Vein endothelial cell (primary cell): ENCODE measurements around the gene KRTAP9-1. TPM values are rescaled to one million over a fixed set of nuclear protein-coding genes. Genes with fewer than 3 reads are reported as not detected.

Source experiments
- small RNA-seq: library from RNA; depleted of rRNA; stranded (forward); fragments of <200 nt; gene quantifications from one replicate; pipeline ENCODE3, GENCODE V24; 2012
- total RNA-seq: library from RNA; depleted of rRNA; stranded (reverse); fragments of >200 nt; gene quantifications from 2 replicates; pipeline ENCODE4 v1.2.3, GENCODE V29; 2012

The KRTAP9-1 gene
- not detected in 2 replicates for total RNA-seq

GRCh38 chr17:41189837-41190318 lies at the start of gene KRTAP9-1:
TSS of gene KRTAP9-1 (plus strand) at chr17:41189887. CDS start at chr17:41189887, 0 bp downstream.

GRCh38 chr17:41140360-41141131 lies 49.1 kb upstream of the KRTAP9-1 start, which contains the start of gene KRTAP4-6:
TSS of gene KRTAP4-6 (minus strand) at chr17:41140544. CDS start at chr17:41140487, 57 bp downstream.

DNA sequence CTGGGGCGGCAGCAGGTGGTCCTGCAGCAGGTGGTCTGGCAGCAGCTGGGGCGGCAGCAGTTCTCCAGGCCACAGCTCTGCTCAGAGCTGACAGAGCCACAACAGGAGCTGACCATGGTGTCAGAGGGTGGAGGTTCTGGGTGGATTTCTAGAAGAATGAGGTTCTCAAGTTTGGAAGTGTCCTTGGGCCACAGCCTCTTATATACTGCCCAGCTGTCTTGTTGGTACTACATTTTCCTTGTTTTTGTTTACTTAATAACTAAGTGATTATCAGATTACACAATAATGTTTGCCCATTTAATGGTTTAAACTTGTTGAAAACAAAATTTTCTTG lies 40.1 kb upstream of the KRTAP9-1 start, which contains the start of gene KRTAP4-5:
KRTAP4-5 (minus strand) TSS at position 174 of the 334 bp plus-strand sequence; CDS start at position 116, 58 bp downstream.

DNA sequence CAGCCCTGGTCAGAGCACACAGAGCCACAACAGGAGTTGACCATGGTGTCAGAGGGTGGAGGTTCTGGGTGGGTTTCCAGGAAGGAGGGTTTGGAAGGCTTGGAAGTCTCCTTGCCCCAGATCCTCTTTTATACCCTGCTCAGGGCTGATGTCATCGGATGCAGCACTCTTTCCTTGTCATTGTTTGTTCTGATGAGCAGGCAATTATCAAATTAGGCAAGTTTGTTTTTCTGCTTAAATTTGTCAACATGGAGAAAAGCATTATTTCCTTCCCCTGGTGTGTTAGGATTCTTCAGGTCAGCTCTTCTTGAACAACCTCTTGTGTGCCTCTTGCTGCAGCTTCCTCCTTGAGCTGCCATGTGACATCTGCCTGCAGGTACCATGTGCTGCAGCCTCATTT lies 29.0 kb upstream of the KRTAP9-1 start, which contains the start of gene KRTAP4-4:
KRTAP4-4 (minus strand) TSS at position 101 of the 400 bp plus-strand sequence; CDS start at position 44, 57 bp downstream.

DNA sequence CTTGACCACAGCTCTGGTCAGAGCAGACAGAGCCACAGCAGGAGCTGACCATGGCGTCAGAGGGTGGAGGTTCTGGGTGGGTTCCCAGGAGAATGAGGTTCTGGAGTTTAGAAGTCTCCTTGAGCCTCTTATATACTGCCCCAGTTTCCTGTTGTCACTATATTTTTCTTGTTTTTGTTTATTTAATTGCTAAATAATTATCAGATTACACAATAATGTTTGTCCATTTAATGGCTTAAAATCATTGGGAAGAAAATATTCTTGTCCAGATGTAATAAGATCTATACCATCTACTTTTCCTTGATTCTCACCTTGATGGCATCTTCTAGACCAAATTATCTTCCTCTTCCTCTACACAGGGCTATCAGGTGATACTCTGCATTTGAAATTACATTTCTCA lies 21.6 kb upstream of the KRTAP9-1 start, which contains the start of gene KRTAP4-3:
KRTAP4-3 (minus strand) TSS at position 101 of the 400 bp plus-strand sequence; CDS start at position 52, 49 bp downstream.

DNA sequence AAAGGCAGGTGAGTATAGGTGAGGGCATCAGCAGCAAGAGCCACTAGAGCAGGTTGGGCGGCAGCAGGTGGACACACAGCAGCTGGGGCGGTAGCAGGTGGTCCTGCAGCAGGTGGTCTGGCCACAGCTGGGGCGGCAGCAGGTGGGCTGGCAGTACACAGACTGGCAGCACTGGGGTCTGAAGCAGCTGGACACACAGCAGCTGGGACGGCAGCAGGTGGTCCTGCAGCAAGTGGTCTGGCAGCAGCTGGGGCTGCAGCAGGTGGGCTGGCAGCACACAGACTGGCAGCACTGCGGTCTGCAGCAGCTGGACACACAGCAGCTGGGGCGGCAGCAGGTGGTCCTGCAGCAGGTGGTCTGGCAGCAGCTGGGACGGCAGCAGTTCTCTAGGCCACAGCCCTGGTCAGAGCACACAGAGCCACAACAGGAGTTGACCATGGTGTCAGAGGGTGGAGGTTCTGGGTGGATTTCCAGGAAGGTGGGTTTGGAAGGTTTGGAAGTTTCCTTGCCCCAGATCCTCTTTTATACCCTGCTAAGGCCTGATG lies 11.9 kb upstream of the KRTAP9-1 start, which contains the start of gene KRTAP4-2:
KRTAP4-2 (minus strand) TSS at position 495 of the 545 bp plus-strand sequence; CDS start at position 438, 57 bp downstream.

DNA sequence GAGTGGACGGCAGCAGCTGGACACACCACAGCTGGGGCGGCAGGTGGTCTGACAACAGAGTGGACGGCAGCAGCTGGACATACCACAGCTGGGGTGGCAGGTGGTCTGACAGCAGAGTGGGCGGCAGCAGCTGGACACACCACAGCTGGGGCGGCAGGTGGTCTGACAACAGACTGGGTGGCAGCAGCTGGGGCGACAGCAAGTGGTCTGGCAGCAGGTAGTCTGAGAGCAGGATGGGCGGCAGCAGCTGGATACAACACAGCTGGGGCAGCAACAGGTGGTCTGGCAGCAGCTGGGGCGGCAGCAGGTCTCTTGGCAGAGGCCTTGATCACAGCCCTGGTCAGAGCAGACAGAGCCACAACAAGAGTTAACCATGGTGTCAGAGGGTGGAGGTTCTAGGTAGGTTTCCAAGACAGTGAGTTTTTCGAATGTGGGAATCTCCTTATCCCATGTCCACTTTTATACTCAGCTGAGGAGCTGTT lies 5.2 kb upstream of the KRTAP9-1 start, which contains the start of gene KRTAP4-1:
KRTAP4-1 (minus strand) TSS at position 432 of the 482 bp plus-strand sequence; CDS start at position 375, 57 bp downstream.

DNA sequence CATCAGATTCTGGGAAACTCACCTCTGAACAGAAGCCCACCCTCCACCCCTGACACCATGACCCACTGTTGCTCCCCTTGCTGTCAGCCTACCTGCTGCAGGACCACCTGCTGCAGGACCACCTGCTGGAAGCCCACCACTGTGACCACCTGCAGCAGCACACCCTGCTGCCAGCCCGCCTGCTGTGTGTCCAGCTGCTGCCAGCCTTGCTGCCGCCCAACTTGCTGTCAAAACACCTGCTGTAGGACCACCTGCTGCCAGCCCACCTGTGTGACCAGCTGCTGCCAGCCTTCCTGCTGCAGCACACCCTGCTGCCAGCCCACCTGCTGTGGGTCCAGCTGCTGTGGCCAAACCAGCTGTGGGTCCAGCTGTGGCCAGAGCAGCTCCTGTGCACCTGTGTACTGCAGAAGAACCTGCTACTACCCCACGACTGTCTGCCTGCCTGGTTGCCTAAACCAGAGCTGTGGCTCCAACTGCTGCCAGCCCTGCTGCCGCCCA lies 37.0 kb downstream of the KRTAP9-1 start, which contains the start of gene KRTAP9-2:
KRTAP9-2 (plus strand) TSS at position 51 of the 498 bp plus-strand sequence; CDS start at position 58, 7 bp downstream.

DNA sequence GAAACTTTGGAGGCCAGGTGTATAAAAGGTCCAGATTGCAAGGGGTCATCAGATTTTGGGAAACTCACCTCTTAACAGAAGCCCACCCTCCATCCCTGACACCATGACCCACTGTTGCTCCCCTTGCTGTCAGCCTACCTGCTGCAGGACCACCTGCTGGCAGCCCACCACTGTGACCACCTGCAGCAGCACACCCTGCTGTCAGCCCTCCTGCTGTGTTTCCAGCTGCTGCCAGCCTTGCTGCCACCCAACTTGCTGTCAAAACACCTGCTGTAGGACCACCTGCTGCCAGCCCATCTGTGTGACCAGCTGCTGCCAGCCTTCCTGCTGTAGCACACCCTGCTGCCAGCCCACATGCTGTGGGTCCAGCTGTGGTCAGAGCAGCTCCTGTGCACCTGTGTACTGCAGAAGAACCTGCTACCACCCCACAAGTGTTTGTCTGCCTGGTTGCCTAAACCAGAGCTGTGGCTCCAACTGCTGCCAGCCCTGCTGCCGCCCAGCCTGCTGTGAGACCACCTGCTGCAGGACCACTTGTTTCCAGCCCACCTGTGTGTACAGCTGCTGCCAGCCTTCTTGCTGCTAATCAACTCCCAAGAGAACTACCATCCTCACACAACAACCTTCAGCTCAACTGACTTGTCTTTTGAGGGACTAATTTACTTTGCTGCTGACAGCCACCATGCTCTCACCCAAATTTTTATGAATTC lies 42.9 kb downstream of the KRTAP9-1 start, which contains the start of gene KRTAP9-3:
KRTAP9-3 (plus strand) TSS at position 51 of the 707 bp plus-strand sequence; CDS start at position 104, 53 bp downstream.

DNA sequence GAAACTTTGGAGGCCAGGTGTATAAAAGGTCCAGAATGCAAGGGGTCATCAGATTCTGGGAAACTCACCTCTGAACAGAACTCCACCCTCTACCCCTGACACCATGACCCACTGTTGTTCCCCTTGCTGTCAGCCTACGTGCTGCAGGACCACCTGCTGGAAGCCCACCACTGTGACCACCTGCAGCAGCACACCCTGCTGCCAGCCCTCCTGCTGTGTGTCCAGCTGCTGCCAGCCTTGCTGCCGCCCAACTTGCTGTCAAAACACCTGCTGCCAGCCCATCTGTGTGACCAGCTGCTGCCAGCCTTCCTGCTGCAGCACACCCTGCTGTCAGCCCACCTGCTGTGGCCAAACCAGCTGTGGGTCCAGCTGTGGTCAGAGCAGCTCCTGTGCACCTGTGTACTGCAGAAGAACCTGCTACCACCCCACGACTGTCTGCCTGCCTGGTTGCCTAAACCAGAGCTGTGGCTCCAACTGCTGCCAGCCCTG lies 48.3 kb downstream of the KRTAP9-1 start, which contains the start of gene KRTAP9-8:
KRTAP9-8 (plus strand) TSS at position 51 of the 489 bp plus-strand sequence; CDS start at position 104, 53 bp downstream.

Small RNA genes within 50 kb of the gene (small RNA-seq; reads per million reads assigned to genes)
- not detected for gene KRTAP4-17P

Other genes starting within 250 kb of the KRTAP9-1 start
- not detected in 2 replicates for gene KRT39, start 222.9 kb upstream of the KRTAP9-1 start, total RNA-seq
- gene KRT40, start 205.6 kb upstream of the KRTAP9-1 start, total RNA-seq, result not detected in 2 replicates
- not detected in 2 replicates for gene KRTAP3-3, start 195.7 kb upstream of the KRTAP9-1 start, total RNA-seq
- not detected in 2 replicates for gene KRTAP3-2, start 190.0 kb upstream of the KRTAP9-1 start, total RNA-seq
- gene KRTAP3-1, start 180.8 kb upstream of the KRTAP9-1 start, total RNA-seq, result not detected in 2 replicates
- gene KRTAP1-5, start 162.7 kb upstream of the KRTAP9-1 start, total RNA-seq, result not detected in 2 replicates
- not detected in 2 replicates for gene KRTAP1-4, start 159.7 kb upstream of the KRTAP9-1 start, total RNA-seq
- gene KRTAP1-3, start 155.0 kb upstream of the KRTAP9-1 start, total RNA-seq, result not detected in 2 replicates
- gene KRTAP1-1, start 148.4 kb upstream of the KRTAP9-1 start, total RNA-seq, result not detected in 2 replicates
- not detected in 2 replicates for gene KRTAP2-1, start 142.6 kb upstream of the KRTAP9-1 start, total RNA-seq
- gene KRTAP2-2, start 134.7 kb upstream of the KRTAP9-1 start, total RNA-seq, result not detected in 2 replicates
- gene KRTAP2-3, start 129.8 kb upstream of the KRTAP9-1 start, total RNA-seq, result not detected in 2 replicates
- gene KRTAP2-4, start 124.0 kb upstream of the KRTAP9-1 start, total RNA-seq, result not detected in 2 replicates
- gene KRTAP4-7, start 105.7 kb upstream of the KRTAP9-1 start, total RNA-seq, result not detected in 2 replicates
- gene KRTAP4-8, start 91.7 kb upstream of the KRTAP9-1 start, total RNA-seq, result not detected in 2 replicates
- gene KRTAP4-16, start 87.7 kb upstream of the KRTAP9-1 start, total RNA-seq, result not detected in 2 replicates
- not detected in 2 replicates for gene KRTAP4-9, start 84.5 kb upstream of the KRTAP9-1 start, total RNA-seq
- not detected in 2 replicates for gene KRTAP4-11, start 71.5 kb upstream of the KRTAP9-1 start, total RNA-seq
- not detected in 2 replicates for gene KRTAP4-12, start 65.7 kb upstream of the KRTAP9-1 start, total RNA-seq
- not detected in 2 replicates for gene KRTAP4-6, start 49.3 kb upstream of the KRTAP9-1 start, total RNA-seq
- gene KRTAP4-5, start 40.1 kb upstream of the KRTAP9-1 start, total RNA-seq, result not detected in 2 replicates
- gene KRTAP4-4, start 29.1 kb upstream of the KRTAP9-1 start, total RNA-seq, result not detected in 2 replicates
- gene KRTAP4-3, start 21.7 kb upstream of the KRTAP9-1 start, total RNA-seq, result not detected in 2 replicates
- not detected in 2 replicates for gene KRTAP4-2, start 11.7 kb upstream of the KRTAP9-1 start, total RNA-seq
- not detected in 2 replicates for gene KRTAP4-1, start 5.0 kb upstream of the KRTAP9-1 start, total RNA-seq
- not detected in 2 replicates for gene KRTAP9-2, start 36.8 kb downstream of the KRTAP9-1 start, total RNA-seq
- gene KRTAP9-3, start 42.6 kb downstream of the KRTAP9-1 start, total RNA-seq, result not detected in 2 replicates
- gene KRTAP9-8, start 48.1 kb downstream of the KRTAP9-1 start, total RNA-seq, result not detected in 2 replicates
- not detected in 2 replicates for gene KRTAP9-4, start 59.8 kb downstream of the KRTAP9-1 start, total RNA-seq
- gene KRTAP9-9, start 65.5 kb downstream of the KRTAP9-1 start, total RNA-seq, result not detected in 2 replicates
- gene KRTAP9-6, start 75.5 kb downstream of the KRTAP9-1 start, total RNA-seq, result not detected in 2 replicates
- not detected in 2 replicates for gene KRTAP9-7, start 85.8 kb downstream of the KRTAP9-1 start, total RNA-seq
- gene KRTAP29-1, start 113.0 kb downstream of the KRTAP9-1 start, total RNA-seq, result not detected in 2 replicates
- gene KRTAP16-1, start 119.4 kb downstream of the KRTAP9-1 start, total RNA-seq, result not detected in 2 replicates
- not detected in 2 replicates for gene KRTAP17-1, start 125.8 kb downstream of the KRTAP9-1 start, total RNA-seq
- gene KRT33A, start 160.9 kb downstream of the KRTAP9-1 start, total RNA-seq, result not detected in 2 replicates
- not detected in 2 replicates for gene KRT33B, start 179.9 kb downstream of the KRTAP9-1 start, total RNA-seq
- not detected in 2 replicates for gene KRT34, start 192.4 kb downstream of the KRTAP9-1 start, total RNA-seq
- not detected in 2 replicates for gene KRT31, start 207.7 kb downstream of the KRTAP9-1 start, total RNA-seq
- gene KRT37, start 234.7 kb downstream of the KRTAP9-1 start, total RNA-seq, result not detected in 2 replicates